ENCODE measurements around the gene MATN1. TPM values are rescaled to one million over a fixed set of nuclear protein-coding genes. Genes with fewer than 3 reads are reported as not detected.

MATN1 gene
- total and polyA plus RNA-seq, 4 donors, result 0.50 to 1.4 (median 0.88) TPM

- Histone ChIP-seq H3K9me3 (ENCODE audit: control insufficient read depth, insufficient read depth, low read length) (no peaks in the 10 kb centered on the region), H3K4me3 (ENCODE audit: low read depth, low read length) (no peak overlapping the region), H3K36me3 (ENCODE audit: control insufficient read depth, insufficient read depth, low read length) (no peaks in the 10 kb centered on the region), H3K4me1 (ENCODE audit: control insufficient read depth, insufficient read depth, low read length) (peaks cover 67% of the 10 kb centered on the region), H3K27ac (ENCODE audit: low read depth, low read length) (peak overlapping the region; percentile 63), H3K27me3 (ENCODE audit: control insufficient read depth, insufficient read depth, low read length) (no peaks in the 10 kb centered on the region)
- DNase-seq (ENCODE audit: low read depth in 4 of 6, low spot score in 6 of 6), result no peak
- 79% methylated on average over 14 of the region's 15 CpGs for WGBS (ENCODE audit: insufficient coverage)
Measured at GRCh38 chr1:30726773-30727684, 3.6 kb upstream of the MATN1 start.

- Histone ChIP-seq H3K27me3 (ENCODE audit: control insufficient read depth, insufficient read depth, low read length) (no peaks in the 10 kb centered on the region), H3K9me3 (ENCODE audit: control insufficient read depth, insufficient read depth, low read length) (no peaks in the 10 kb centered on the region), H3K4me3 (ENCODE audit: low read depth, low read length) (no peak overlapping the region), H3K27ac (ENCODE audit: low read depth, low read length) (peak overlapping the region; percentile 63), H3K4me1 (ENCODE audit: control insufficient read depth, insufficient read depth, low read length) (peaks cover 73% of the 10 kb centered on the region), H3K36me3 (ENCODE audit: control insufficient read depth, insufficient read depth, low read length) (peaks cover 2% of the 10 kb centered on the region)
- DNase-seq (ENCODE audit: low read depth in 4 of 6, low spot score in 6 of 6), result peak in 2 of 6 donors; percentile 43 to 51
- WGBS (ENCODE audit: insufficient coverage), result 45% methylated on average over 5 of the region's 7 CpGs
Measured at GRCh38 chr1:30726236-30726635, 2.9 kb upstream of the MATN1 start.

- Histone ChIP-seq H3K27ac (ENCODE audit: low read depth, low read length) (peak overlapping the region; percentile 63), H3K4me3 (ENCODE audit: low read depth, low read length) (no peak overlapping the region), H3K27me3 (ENCODE audit: control insufficient read depth, insufficient read depth, low read length) (no peaks in the 10 kb centered on the region), H3K4me1 (ENCODE audit: control insufficient read depth, insufficient read depth, low read length) (peaks cover 68% of the 10 kb centered on the region), H3K36me3 (ENCODE audit: control insufficient read depth, insufficient read depth, low read length) (peaks cover 2% of the 10 kb centered on the region), H3K9me3 (ENCODE audit: control insufficient read depth, insufficient read depth, low read length) (no peaks in the 10 kb centered on the region)
- WGBS (ENCODE audit: insufficient coverage), result 78% methylated on average over 13 of the region's 17 CpGs
- DNase-seq (ENCODE audit: low read depth in 4 of 6, low spot score in 6 of 6), result peak in 2 of 6 donors; percentile 49 to 59
Measured at GRCh38 chr1:30725450-30726095, 2.2 kb upstream of the MATN1 start.

- peaks cover 2% of the 10 kb centered on the region for H3K36me3 ChIP-seq (ENCODE audit: control insufficient read depth, insufficient read depth, low read length)
- WGBS (ENCODE audit: insufficient coverage), result 83% methylated on average over 5 of the region's 5 CpGs
- no peaks in the 10 kb centered on the region for H3K9me3 ChIP-seq (ENCODE audit: control insufficient read depth, insufficient read depth, low read length)
- H3K4me1 ChIP-seq (ENCODE audit: control insufficient read depth, insufficient read depth, low read length), result peaks cover 65% of the 10 kb centered on the region
- H3K27ac ChIP-seq (ENCODE audit: low read depth, low read length), result peak overlapping the region; percentile 63
- no peaks in the 10 kb centered on the region for H3K27me3 ChIP-seq (ENCODE audit: control insufficient read depth, insufficient read depth, low read length)
- no peak overlapping the region for H3K4me3 ChIP-seq (ENCODE audit: low read depth, low read length)
- no peak for DNase-seq (ENCODE audit: low read depth in 4 of 6, low spot score in 6 of 6)
Measured at GRCh38 chr1:30724655-30725421, 1.5 kb upstream of the MATN1 start.

GRCh38 chr1:30724175-30724574, 790 bp upstream of the MATN1 start:
- no peaks in the 10 kb centered on the region for H3K9me3 ChIP-seq (ENCODE audit: control insufficient read depth, insufficient read depth, low read length)
- no peak overlapping the region for H3K27ac ChIP-seq (ENCODE audit: low read depth, low read length)
- H3K4me1 ChIP-seq (ENCODE audit: control insufficient read depth, insufficient read depth, low read length), result peaks cover 65% of the 10 kb centered on the region
- no peaks in the 10 kb centered on the region for H3K27me3 ChIP-seq (ENCODE audit: control insufficient read depth, insufficient read depth, low read length)
- no peak for DNase-seq (ENCODE audit: low read depth in 4 of 6, low spot score in 6 of 6)
- H3K36me3 ChIP-seq (ENCODE audit: control insufficient read depth, insufficient read depth, low read length), result peaks cover 2% of the 10 kb centered on the region
- no CpG with 5 or more reads among the region's 2 CpGs for WGBS (ENCODE audit: insufficient coverage)
- H3K4me3 ChIP-seq (ENCODE audit: low read depth, low read length), result no peak overlapping the region

GRCh38 chr1:30721812-30722537, 1.4 kb downstream of the MATN1 start:
- Histone ChIP-seq H3K27ac (ENCODE audit: low read depth, low read length) (no peak overlapping the region), H3K9me3 (ENCODE audit: control insufficient read depth, insufficient read depth, low read length) (no peaks in the 10 kb centered on the region), H3K4me3 (ENCODE audit: low read depth, low read length) (no peak overlapping the region), H3K27me3 (ENCODE audit: control insufficient read depth, insufficient read depth, low read length) (no peaks in the 10 kb centered on the region), H3K4me1 (ENCODE audit: control insufficient read depth, insufficient read depth, low read length) (peaks cover 62% of the 10 kb centered on the region), H3K36me3 (ENCODE audit: control insufficient read depth, insufficient read depth, low read length) (peaks cover 2% of the 10 kb centered on the region)
- no peak for DNase-seq (ENCODE audit: low read depth in 4 of 6, low spot score in 6 of 6)
- WGBS (ENCODE audit: insufficient coverage), result 69% methylated on average over 9 of the region's 9 CpGs

- Histone ChIP-seq H3K9me3 (ENCODE audit: control insufficient read depth, insufficient read depth, low read length) (no peaks in the 10 kb centered on the region), H3K4me3 (ENCODE audit: low read depth, low read length) (no peak overlapping the region), H3K27ac (ENCODE audit: low read depth, low read length) (no peak overlapping the region), H3K4me1 (ENCODE audit: control insufficient read depth, insufficient read depth, low read length) (peaks cover 59% of the 10 kb centered on the region), H3K36me3 (ENCODE audit: control insufficient read depth, insufficient read depth, low read length) (peaks cover 2% of the 10 kb centered on the region), H3K27me3 (ENCODE audit: control insufficient read depth, insufficient read depth, low read length) (no peaks in the 10 kb centered on the region)
- WGBS (ENCODE audit: insufficient coverage), result 95% methylated on average over 27 of the region's 27 CpGs
- no peak for DNase-seq (ENCODE audit: low read depth in 4 of 6, low spot score in 6 of 6)
Measured at GRCh38 chr1:30721341-30721793, 2.0 kb downstream of the MATN1 start.

GRCh38 chr1:30720271-30721223, 2.8 kb downstream of the MATN1 start:
- 92% methylated on average over 11 of the region's 16 CpGs for WGBS (ENCODE audit: insufficient coverage)
- H3K9me3 ChIP-seq (ENCODE audit: control insufficient read depth, insufficient read depth, low read length), result no peaks in the 10 kb centered on the region
- H3K27ac ChIP-seq (ENCODE audit: low read depth, low read length), result no peak overlapping the region
- peaks cover 2% of the 10 kb centered on the region for H3K36me3 ChIP-seq (ENCODE audit: control insufficient read depth, insufficient read depth, low read length)
- no peak overlapping the region for H3K4me3 ChIP-seq (ENCODE audit: low read depth, low read length)
- no peaks in the 10 kb centered on the region for H3K27me3 ChIP-seq (ENCODE audit: control insufficient read depth, insufficient read depth, low read length)
- peaks cover 52% of the 10 kb centered on the region for H3K4me1 ChIP-seq (ENCODE audit: control insufficient read depth, insufficient read depth, low read length)
- DNase-seq (ENCODE audit: low read depth in 4 of 6, low spot score in 6 of 6), result no peak
